ENCODE results near the gene ARL4C.

Gene ARL4C

DNA sequence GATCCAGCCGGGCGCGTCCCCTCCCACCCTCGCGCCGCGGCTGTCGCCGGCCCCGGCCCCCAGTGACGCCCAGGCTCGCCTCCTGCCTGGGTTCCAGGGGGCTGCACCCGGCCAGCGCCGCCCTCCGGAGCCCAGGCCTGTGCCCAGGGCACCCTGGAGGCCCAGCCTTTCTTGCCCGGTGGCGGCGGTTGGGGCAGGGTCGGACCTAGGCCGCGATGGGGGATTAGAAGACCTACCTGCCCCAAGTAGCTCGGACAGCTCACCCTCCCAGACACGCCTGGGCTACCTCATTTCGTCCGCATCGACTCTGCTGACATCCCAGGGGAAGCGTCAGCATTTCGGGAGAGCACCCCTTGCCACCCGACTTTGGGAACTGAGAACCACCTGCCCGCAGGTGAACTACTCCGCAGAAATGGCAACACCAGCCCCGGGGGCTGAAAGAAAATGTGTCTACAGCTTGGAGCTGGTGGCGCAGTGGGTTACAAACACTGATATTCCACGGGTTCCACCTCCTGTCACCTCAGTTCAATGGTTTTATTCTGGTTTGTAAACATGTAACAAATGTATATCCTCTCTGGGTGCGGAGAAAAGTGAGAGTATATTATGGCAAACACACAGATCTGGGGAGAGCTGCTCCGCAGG lies 834 bp upstream of the ARL4C start:
- DNase-seq, result no peak

DNA sequence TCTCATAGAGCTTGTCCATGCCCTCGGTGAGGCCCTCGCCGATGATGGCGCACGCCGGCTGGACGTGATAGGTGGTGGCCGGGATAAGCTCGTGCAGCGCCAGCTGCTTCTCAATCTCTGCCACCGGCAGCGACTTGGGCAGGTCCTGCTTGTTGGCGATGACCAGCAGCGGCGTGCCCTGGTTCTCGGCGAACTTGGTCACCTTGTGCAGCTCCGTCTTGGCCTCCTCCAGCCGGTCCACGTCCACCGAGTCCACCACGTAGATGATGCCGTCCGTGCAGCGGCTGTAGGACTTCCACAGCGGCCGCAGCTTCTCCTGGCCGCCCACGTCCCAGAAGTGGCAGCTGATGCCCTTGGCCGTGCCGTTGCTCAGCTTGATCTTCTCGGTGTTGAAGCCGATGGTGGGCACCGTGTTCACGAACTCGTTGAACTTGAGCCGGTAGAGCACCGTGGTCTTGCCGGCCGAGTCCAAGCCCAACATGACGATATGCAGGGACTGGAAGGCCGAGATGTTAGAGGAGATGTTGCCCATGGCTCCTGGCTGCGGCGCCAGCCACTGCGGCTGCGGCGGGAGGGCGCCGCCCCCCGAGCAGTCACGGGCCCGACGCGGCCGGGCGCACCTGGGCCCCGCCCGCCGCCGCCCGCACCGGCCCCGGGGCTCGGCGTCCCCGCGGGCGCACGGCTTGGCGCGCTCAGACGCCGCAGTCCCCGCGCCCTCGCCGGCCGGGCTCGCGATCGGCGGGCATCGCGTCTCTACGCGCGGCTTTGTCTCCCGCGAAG lies 636 bp downstream of the ARL4C start:
- DNase-seq, result peak; percentile 84

DNA sequence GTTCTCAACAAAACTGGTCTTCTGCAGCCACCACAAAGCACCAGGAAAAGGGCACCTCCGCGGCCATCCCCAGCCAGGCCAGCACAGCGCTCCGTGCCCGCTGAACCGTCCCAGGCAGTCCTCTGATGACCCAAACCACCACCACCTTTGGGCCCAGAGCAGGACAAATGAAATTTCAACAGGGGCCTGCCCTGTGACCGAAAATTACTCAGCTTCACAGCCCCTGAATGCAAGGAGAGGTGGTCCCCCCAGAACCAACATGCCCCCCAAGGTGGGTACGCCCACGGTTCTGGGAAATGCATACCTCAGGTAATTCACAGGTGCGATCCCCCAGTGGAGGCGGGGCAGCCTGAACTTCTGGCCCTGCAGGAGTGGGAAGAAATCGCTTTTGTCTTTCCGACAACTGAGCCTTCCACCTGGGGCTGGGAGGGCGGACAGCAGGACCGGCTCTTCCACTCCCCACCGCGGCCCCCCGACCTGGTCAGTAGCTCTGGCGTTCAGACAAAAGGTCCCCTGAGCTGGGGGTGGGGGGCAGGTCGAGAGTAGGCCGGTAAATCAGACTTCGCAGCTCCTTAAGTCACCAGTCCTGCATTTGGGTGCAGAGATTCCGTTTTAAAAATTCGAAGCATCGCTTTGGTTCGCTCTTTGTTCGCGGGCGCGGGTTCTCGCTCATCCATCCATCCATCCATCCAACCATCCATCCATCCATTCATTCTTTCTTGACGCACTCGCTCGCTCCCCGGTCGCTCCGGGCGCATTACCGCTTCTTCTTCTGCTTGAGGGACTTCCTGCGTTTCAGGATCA lies 1.4 kb downstream of the ARL4C start:
- peak; percentile 80 for DNase-seq

DNA sequence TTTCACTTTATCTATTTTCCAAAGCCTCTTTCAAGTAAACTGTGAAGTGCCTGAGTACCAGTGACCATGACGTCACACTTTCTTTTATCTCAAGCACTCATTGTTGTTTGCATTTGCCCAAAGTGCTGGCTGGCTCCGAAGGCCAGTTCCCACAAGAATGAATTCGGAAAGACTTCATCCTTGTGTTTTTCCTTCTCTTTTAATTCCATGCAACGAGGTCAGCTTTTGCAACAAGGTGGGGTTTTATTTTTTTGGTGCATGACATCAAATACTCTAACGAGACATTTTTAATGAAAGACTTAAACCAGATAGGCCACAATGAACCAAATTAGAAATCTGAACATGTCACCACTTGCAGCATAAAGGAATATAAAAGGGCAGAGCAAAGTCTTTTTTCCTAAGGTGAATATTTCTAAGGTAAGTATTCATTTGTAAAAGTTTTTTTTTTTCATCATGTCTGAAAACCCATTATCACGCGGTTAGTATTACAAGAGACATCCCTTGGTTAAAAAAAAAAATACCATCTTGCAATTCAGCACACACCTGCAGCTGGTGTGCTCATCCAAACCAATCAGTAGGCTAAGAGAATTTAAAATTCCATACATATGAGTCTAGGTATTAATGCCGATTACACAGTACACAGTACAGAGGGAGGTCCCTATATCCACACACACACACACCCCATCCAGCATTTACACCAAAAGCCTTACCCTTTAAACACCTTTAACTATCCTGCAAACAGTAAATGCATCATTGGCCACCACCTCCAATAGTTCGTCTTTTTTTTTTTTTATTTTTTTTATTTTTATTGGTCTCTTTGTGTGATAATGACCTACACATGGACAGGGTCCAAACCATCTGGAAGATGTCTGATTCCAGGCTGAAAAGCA lies 2.3 kb downstream of the ARL4C start:
- peak; percentile 78 for DNase-seq

DNA sequence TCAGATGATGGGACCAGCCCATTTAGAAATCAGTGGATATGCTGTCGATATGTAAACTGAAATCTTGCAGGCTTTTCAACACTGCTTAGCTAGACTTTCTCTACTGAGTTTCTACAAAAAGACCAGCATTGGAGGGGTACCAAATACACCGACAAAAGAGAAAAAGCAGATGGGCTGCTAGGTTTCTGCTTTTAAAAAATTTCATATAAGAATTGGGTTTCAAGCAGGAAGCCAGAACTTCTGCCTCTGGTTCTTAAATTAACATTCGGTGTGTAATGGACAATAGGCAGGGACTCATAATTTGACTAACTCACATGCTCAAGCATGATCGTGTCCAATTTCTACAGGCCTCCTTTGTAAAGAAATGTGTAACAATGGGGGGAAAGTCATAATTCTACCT lies 3.1 kb downstream of the ARL4C start:
- DNase-seq, result peak; percentile 38

DNA sequence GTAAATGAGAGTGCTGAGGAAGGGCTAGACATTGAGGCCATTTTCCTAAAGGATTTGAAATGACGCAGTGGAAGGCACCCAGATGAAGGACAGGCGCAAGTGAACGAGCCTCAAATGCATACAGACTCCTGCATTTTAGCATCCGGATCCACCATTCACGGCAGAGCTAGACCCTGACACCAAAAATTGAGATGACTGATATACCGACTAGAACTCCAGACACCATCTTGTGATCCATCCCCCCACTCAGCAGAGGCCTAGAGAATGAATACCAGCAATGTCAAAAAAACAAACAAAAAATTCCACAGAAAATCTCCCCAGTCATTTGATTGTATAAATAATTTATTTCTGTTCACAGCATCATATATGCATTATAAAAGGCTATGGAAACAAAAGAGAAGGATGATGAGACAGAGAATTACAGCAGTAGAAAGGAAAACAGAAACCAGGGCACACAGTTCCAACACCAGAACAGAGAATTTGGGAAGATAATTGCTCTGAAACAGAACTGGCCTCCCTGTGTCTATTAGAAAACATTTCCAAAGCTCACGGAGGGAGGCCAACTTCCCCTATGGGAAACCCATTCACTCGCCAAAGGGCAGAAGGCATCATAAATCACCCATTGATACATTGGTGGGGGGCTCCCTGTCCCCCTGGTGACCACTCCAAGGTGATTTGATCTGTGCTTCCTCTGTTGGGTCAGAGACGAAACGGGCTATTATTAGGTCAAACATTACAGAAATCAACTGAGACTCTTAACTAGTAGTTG lies 4.0 kb downstream of the ARL4C start:
- DNase-seq, result no peak

DNA sequence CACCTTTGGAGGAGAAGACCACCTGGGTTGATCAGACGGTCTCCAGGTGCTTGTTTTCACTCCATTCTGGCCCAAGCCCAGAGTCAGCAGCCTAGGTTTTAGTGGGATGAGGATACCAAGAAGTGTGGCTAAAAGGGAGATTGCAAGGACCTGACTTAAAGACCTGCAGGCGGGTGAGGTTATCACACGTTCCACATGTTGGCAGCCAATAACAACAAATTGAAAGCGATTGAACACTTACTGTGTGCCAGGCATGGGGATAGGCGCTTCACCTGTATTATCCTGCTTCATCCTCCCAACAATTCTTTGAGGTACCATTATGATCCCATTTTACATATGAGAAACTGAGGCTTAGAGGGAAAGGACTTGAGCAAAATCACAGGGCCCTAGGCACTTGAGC lies 5.0 kb downstream of the ARL4C start:
- no peak for DNase-seq

DNA sequence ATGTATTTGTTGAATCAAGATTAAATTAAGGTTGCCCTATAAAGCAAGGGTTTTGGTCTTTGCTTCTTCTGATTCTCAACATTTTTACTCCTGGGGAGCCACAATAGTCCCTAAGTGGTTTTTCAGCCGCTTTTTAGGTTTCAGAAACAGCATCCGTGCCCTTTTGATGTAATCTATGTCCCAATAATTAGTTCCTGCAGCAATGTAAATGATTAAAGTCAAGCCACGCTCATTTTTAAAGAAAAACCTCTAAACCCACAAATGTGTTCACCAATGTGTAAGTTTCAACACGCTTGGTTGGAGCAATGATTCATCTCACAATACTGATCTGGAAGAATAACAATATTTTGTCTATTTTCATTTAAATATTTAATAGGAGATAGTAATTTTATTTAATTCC lies 5.6 kb downstream of the ARL4C start:
- no peak for DNase-seq

DNA sequence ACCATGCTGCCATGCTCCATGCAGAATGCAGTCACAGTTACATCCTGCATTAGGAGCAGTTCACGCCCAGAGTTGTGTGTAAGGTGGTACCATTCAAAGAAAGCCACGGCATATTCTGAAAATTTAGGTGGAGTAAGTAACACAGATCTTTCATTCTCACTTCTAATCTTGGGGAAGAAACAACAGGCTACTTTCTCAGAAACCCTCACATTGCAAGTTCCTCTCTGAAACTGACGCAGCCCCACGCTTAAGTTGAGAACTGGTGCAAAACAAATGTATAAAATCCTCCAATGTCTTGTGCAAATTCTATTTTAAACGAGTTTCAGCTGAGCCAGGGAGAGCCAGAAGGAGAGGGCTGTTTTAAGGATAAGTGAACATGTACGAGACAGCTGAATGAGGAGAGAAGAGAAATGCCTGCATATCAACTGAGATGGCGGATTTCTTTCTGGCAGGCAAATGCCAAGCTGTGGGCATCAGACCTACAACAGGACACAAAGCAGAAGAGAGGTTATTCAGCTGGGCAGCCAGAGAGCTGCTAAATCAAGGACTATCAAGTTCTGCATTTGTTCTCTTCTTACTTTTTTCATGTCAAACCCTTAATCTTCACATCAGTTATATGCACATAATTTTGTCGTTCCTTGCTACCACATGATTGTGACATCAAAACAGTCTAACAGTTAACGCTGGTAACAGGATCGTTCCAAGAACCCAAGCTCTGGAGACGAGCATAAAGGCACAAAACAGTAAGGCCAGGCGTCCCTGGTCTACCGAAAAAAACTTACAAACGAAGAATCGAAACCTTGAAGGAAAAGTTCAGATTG lies 6.4 kb downstream of the ARL4C start:
- no peak for DNase-seq

DNA sequence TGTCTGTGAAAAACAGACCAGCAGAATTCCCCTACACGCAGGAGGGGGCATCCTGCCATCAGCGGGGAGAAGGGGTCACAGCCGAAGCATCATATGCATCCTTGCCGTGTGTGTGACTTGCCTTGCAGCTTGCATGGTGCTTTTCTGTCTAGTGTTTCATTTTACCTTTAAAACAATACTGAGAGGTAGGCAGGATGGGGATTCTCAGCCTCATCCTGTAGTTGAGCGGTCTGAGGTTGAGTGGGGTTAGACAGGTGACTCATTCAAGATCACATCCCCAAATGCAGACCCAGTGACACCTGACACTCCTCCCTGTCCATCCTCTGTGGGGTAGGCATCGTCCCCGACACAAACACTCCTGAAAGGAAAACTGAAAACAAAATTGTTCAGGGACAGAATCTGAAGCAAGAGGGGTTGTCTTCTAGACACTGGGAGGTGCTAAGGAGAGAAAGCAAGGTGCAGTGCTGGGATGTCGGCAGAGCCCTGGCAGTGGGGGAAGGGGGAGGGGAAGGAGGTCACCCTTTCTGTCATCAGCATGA lies 7.9 kb downstream of the ARL4C start:
- DNase-seq, result no peak

DNA sequence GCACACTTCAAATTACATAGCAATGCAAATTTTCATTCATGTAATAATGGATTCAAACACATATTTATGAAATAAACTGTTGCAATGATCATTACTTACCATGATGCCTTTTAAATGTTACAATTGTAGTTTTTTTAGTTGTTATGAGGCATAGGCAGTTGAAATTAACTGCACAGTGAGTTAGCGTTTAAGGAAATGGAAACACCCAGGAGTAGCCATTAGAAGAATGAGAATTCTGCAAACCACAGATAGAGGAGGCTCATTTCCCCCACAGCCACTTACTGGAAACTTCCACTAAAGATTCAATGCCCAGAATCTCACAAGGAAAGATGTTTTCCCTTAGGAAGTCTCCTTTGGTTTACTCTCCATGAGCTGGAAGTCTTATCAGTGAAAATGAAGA lies 8.4 kb downstream of the ARL4C start:
- no peak for DNase-seq

DNA sequence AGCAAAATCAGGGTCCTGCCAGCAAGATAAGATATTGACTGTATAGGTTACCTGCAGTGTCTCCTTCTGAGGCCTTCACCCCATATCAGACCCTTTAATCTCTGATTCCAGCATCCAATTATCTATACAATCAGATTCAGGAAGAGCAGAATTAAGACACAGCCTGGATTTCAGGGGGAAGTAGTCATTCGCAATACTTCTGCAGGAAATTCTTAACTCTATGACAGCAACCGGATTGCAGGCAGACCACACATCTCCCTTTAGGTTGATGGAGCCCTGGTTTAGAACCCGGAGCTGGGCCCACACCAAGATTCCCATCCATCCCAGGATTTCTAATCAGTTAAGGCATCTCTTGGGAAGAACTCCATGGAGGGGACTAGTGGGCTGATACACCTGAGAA lies 9.5 kb downstream of the ARL4C start:
- no peak for DNase-seq

DNA sequence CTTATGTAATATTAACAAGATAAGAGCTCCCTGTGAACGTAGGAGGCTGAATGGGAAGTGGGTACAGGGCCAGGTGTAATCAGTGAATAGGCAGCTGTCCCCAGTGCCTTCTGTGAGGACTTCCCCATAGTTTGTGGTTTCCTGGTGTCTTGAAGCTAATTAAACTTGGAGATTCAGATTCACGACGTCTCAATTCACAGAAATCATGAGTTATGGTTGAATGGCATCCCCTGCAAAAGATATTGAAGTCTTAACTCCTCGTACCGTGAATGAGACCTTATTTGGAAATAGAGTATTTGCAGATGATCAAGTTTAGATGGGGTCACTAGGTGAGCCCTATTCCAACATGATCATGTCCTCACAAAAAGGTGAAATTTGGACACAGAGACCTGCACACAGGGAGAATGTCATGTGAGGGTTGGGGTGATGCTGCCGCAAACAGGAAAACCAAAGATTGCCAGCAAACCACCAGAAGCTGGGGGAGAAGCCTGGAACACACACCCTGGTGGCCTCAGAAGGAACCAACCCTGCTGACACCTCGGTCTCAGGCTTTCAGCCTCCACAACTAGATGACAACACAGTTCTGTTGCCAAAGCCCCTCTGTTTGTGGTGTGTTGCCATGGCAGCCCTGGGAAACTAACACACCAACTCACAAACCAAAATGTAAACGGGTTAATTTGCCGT lies 13.2 kb downstream of the ARL4C start:
- DNase-seq, result no peak

DNA sequence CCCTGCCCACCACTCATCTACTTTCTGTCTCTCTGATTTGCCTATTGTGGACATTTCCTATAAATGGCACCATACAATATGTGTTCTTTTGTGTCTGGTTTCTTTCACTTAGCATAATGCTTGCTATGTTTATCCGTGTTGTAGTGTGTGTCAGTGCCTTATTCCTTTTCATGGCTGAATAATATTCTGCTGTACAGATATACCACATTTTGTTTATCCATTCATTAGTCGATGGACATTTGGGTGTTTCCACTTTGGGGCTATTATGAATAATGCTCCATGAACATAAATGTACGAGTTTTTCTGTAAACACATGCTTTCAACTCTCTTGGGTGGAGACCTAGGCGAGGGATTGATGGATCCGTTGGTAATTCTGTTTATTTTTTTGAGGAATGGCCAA lies 15.6 kb downstream of the ARL4C start:
- no peak for DNase-seq

DNA sequence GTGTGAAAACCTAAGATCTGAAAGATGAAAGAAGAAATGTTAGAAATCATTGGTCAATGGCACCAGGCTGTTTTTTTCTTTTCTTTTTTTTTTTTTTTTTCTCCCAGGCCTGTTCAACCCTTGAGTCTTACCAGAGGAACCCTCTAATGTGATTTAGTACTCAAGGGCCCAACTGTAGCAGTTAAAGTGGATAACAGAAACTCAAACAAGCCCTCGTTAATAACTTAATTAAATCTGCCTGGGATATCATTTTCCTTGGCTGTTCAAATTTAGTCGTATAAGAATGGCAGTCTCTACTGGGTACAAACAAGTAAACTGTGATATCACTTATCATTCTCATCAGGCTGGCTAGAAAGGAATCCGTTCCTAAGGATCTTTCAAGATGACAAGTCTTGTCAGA lies 16.5 kb downstream of the ARL4C start:
- DNase-seq, result no peak

DNA sequence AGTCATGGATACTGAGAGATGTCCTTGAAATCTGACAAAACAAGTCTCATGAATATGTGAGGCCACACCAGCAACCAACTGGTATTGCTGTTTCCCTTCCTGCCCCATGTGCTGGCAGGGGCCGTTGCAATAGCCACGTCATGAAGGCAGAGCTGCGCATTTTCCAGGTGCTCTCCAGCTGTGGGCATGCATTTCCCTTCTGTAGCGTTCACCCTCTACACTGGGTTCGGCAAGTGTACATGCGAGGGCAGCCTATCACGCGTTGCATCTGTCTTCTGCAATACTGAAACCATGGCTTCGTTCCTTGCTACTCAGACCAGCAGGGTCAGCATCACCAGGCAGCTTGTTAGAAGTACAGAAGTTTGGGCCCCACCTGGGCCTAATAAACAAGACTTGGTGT lies 17.4 kb downstream of the ARL4C start:
- no peak for DNase-seq

DNA sequence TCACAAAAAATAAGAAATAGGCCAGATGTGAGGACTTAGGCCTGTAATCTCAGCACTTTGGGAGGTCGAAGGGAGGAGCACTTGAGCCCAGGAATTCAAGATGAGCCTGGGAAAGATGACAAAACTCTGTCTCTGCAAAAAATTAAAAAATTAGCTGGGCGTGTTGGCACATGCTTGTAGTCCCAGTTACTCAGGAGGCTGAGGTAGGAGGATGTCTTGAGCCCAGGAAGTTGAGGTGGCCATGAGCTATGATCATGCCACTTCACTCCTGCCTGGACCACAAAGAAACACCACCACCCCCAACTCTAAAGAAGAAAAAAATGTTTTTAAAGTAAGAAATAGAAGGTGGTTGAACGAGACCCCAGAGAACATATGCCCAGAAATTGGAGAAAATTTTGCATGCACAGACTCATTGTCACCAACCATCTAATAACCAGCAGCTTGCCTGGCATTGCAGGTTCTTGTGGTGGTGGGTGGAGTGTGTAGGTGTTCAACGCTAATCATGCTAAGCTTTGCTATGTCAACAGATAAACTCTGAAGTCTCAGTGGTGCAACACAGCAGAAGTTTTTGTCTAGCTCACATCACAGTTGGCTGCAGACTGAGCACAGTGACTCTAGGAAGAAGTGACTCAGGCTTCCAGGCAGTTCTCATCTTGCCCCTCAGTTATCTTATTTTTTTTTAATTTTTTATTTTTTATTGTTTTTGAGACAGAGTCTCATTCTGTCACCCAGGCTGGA lies 18.6 kb downstream of the ARL4C start:
- DNase-seq, result no peak

DNA sequence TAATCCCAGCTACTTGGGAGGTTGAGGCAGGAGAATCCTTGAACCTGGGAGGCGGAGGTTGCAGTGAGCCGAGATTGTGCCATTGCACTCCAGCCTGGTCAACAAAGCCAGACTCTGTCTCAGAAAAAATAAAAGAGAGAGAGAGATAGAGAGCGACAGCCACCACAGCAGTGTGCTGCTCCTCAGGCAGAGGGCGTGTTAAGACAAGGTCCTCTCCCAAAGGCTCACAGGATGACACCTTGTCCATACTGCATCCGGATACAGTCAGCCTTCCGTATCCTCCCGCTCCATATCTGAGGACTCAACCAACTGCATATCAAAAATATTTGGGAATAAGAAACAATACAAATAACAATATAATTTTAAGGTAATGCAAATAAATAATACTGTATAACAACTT lies 20.1 kb downstream of the ARL4C start:
- DNase-seq, result no peak

DNA sequence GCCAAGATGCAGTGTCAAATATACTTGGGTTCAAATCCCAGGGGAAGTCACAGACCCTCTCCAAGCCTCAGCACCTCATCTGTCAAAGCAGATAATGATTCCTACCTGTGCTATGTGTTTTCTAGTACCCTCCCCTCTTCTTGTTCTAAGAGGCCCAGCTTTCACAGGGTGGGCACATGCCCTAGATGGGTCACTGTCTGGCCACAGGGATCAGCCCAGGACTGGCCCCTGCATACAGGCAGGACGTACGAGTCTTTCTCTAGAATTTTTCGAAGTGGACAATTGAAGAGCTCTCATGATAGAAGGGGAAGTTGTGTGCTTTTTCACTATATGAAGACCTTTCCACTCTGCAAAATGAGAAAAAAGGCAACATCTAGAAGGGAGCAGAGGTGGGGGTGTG lies 22.2 kb downstream of the ARL4C start:
- no peak for DNase-seq

DNA sequence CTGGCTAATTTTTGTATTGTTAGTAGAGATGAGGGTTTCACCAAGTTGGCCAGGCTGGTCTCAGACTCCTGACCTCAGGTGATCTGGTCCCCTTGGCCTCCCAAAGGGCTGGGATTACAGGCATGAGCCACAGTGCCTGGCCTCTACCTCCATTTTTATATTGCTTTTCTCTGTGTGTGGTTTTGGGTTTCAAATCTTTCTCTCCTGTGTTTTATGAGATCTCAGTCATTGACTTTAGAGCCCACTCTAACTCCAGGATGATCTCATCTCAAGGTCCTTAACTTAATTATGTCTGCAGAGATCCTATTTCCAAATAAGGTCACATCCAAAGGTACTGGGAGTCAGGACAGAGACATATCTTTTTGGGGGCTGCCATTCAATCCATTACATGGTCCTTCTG lies 24.7 kb downstream of the ARL4C start:
- DNase-seq, result no peak
